Measurements from ENCODE around the gene MEGF11.

MEGF11 gene

GRCh38 chr15:65930134-65930533 lies 323.4 kb downstream of the MEGF11 start:
- ChIA-PET POLR2A (no interaction called here), CTCF (interaction anchor here (2.4 kb wide), 1 partner anchor 13 kb away, joined by 17 read pairs; no protein-coding TSS in a partner anchor)
- no peak for DNase-seq (ENCODE audit: extremely low spot score)
- no peak for TF ChIP-seq CTCF (IDR thresholded peaks at IDR 0.05; ENCODE audit: control extremely low read depth, extremely low read depth, low read depth, missing control alignments)

GRCh38 chr15:65929573-65929972 lies 324.0 kb downstream of the MEGF11 start:
- DNase-seq (ENCODE audit: extremely low spot score), result no peak
- ChIA-PET CTCF (interaction anchor here (0.9 to 2.4 kb wide), 3 partner anchors 9 to 15 kb away, joined by 3 to 17 read pairs (median 3); no protein-coding TSS in a partner anchor), POLR2A (no interaction called here)
- no peak for TF ChIP-seq CTCF (IDR thresholded peaks at IDR 0.05; ENCODE audit: control extremely low read depth, extremely low read depth, low read depth, missing control alignments)

DNA sequence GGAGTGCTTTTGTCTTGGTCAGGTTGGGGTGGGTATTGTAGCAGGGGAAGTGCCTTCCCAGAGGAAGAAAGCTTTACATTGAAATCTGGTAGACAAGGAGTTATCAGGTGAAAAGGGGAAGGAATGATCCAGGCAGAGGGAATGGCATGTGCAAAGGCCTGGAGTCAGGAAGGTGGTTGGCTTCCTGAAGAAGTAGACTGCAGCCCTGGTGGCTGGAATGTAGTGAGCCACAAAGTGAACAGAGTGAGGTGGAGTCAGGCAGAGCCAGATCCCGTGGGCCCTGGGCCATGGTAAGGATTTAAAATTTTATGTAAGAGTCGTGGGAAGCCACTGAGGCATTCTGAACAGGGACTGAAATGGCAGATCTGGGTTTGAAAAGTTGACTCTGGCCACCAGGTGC lies 326.0 kb downstream of the MEGF11 start:
- ChIA-PET CTCF (interaction anchor here (2.2 kb wide), 1 partner anchor 10 kb away, joined by 10 read pairs; no protein-coding TSS in a partner anchor), POLR2A (no interaction called here)
- no peak for DNase-seq (ENCODE audit: extremely low spot score)
- no peak for TF ChIP-seq CTCF (IDR thresholded peaks at IDR 0.05; ENCODE audit: control extremely low read depth, extremely low read depth, low read depth, missing control alignments)

DNA sequence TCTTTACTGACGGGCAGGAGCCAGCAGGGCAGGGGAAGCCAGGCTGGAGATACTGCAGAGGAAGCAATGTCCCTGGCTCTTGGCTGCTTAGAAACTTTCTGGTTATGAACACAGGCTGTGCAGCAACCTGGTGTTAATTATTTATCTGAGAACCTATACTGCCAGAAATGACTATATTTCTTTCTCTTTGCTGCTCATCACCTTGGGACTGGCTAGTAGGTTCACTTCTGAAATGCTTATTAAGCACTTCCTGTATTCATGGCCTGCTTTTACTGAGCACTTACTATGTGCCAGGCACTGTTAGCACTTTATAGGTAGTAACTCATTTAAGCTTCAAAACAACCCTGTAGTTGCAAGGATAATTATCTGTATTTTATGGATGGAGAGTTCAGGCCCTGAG lies 326.7 kb downstream of the MEGF11 start:
- POLR2A ChIA-PET, result no interaction called here
- peak; percentile 46 for DNase-seq (ENCODE audit: extremely low spot score)
- CTCF ChIA-PET, result interaction anchor here (2.2 kb wide), 1 partner anchor 9 kb away, joined by 10 read pairs; no protein-coding TSS in a partner anchor
- no peak for TF ChIP-seq CTCF (IDR thresholded peaks at IDR 0.05; ENCODE audit: control extremely low read depth, extremely low read depth, low read depth, missing control alignments)

- ChIA-PET POLR2A (no interaction called here), CTCF (interaction anchor here (2.2 kb wide), 1 partner anchor 9 kb away, joined by 10 read pairs; no protein-coding TSS in a partner anchor)
- TF ChIP-seq CTCF (IDR thresholded peaks at IDR 0.05; ENCODE audit: control extremely low read depth, extremely low read depth, low read depth, missing control alignments), result no peak
- DNase-seq (ENCODE audit: extremely low spot score), result no peak
These were observed 327.1 kb downstream of the MEGF11 start for GRCh38 chr15:65926459-65926858.

- DNase-seq (ENCODE audit: extremely low spot score), result no peak
- ChIA-PET POLR2A (interaction anchor here (1.1 kb wide), 1 partner anchor 54 kb away, joined by 4 read pairs; no protein-coding TSS in a partner anchor), CTCF (interaction anchor here (1.4 to 1.8 kb wide), 2 partner anchors 10 to 41 kb away, joined by 3 to 4 read pairs; no protein-coding TSS in a partner anchor)
- no peak for TF ChIP-seq CTCF (IDR thresholded peaks at IDR 0.05; ENCODE audit: control extremely low read depth, extremely low read depth, low read depth, missing control alignments)
These were observed 328.2 kb downstream of the MEGF11 start for GRCh38 chr15:65925338-65925737.
